B cell (primary cell): ENCODE data around the gene ANAPC2. TPM values are rescaled to one million over a fixed set of nuclear protein-coding genes. Genes with fewer than 3 reads are reported as not detected.

Experiments used
- ATAC-seq: fragments of 200-7000 bp; cut with Tn5 transposase; one replicate; pipeline ENCODE4 v1.10.0; 2021; ENCODE audit warnings: low read depth, mild to moderate bottlenecking, moderate number of reproducible peaks, moderate library complexity
- CTCF ChIA-PET: fragments of 350-600 bp; sonication (Branson Sonifier 250); formaldehyde crosslinking; loops from one replicate; lab custom pipeline; 2021; ENCODE audit warnings: antibody characterized with exemption, inconsistent platforms; lab: Charles Lee
- POLR2A ChIA-PET: fragments of 350-600 bp; sonication (Branson Sonifier 250); formaldehyde crosslinking; loops from one replicate; lab custom pipeline; 2021; ENCODE audit warnings: antibody characterized with exemption; lab: Charles Lee
- DNase-seq: peaks from one replicate; pipeline ENCODE4 v3.0.0; 2013
- H2AFZ ChIP-seq: 2 replicates; pipeline ENCODE4 v1.6.1; 2012; ENCODE audit warnings: mild to moderate bottlenecking, low read depth, low read length; ENCODE audit not compliant: insufficient read depth, poor library complexity, severe bottlenecking
- H3K27ac ChIP-seq, 2 donors: 1 replicate in 1 of 2; 2 replicates in 1 of 2; pipeline ENCODE4 v1.5.1; 2012 to 2013; ENCODE audit warnings: low read length in 2 of 2, mild to moderate bottlenecking in 2 of 2, moderate library complexity in 1 of 2
- H3K27me3 ChIP-seq, 4 experiments: fragments of 200-600 bp in 1 of 4; sonication (generic) in 1 of 4; replicated peaks in 1 of 4; 1 replicate in 2 of 4; 2 replicates in 2 of 4; pipeline versions ENCODE4 v1.6.1 to v1.7.0; 2013 to 2016; ENCODE audit warnings: low read length in 3 of 4, mild to moderate bottlenecking in 2 of 4, mixed read lengths in 1 of 4, moderate library complexity in 1 of 4; ENCODE audit not compliant: insufficient read depth in 4 of 4, control insufficient read depth in 3 of 4; ENCODE audit errors: control extremely low read depth in 1 of 4
- H3K36me3 ChIP-seq, 2 experiments: replicated peaks in 1 of 2; 1 replicate in 1 of 2; 2 replicates in 1 of 2; pipeline versions ENCODE4 v1.6.1 to v1.7.1; 2013; ENCODE audit warnings: low read length in 1 of 2; ENCODE audit not compliant: insufficient read depth in 2 of 2, control insufficient read depth in 1 of 2; ENCODE audit errors: control extremely low read depth in 1 of 2, extremely low read depth in 1 of 2
- H3K4me1 ChIP-seq, 2 donors: fragments of 200-600 bp in 1 of 2; sonication (generic) in 1 of 2; 1 replicate in 1 of 2; 2 replicates in 1 of 2; pipeline versions ENCODE4 v1.5.1 to v1.6.1; 2013 to 2017; ENCODE audit warnings: low read length in 2 of 2; ENCODE audit not compliant: control insufficient read depth in 2 of 2, insufficient read depth in 2 of 2
- H3K4me2 ChIP-seq: replicated peaks from 2 replicates; pipeline ENCODE3; 2012; ENCODE audit warnings: mild to moderate bottlenecking, low read depth, low read length; ENCODE audit not compliant: poor library complexity, severe bottlenecking
- H3K4me3 ChIP-seq, 5 experiments: fragments of 200-600 bp in 1 of 5; sonication (generic) in 1 of 5; 1 replicate in 3 of 5; 2 replicates in 2 of 5; pipeline versions ENCODE4 v1.5.1 to v1.7.0; 2011 to 2016; ENCODE audit warnings: low read length in 4 of 5, mild to moderate bottlenecking in 4 of 5, low read depth in 2 of 5, control low read depth in 1 of 5, moderate library complexity in 1 of 5; ENCODE audit not compliant: insufficient read depth in 1 of 5; ENCODE audit errors: control extremely low read depth in 1 of 5, extremely low read depth in 1 of 5
- H3K79me2 ChIP-seq: fragments of 200-600 bp; sonication (generic); one replicate; pipeline ENCODE4 v1.6.0; 2016; ENCODE audit warnings: low read length; ENCODE audit not compliant: control insufficient read depth, insufficient read depth
- H3K9ac ChIP-seq: fragments of 200-600 bp; sonication (generic); 2 replicates; pipeline ENCODE4 v1.6.1; 2017; ENCODE audit warnings: mild to moderate bottlenecking, low read length, moderate library complexity
- H3K9me3 ChIP-seq, 3 donors: one replicate each; pipeline versions ENCODE4 v1.6.1 to v1.7.1; 2013; ENCODE audit warnings: low read length in 2 of 3; ENCODE audit not compliant: control insufficient read depth in 2 of 3, insufficient read depth in 1 of 3; ENCODE audit errors: control extremely low read depth in 1 of 3
- H4K20me1 ChIP-seq: 2 replicates; pipeline ENCODE4 v1.6.0; 2012; ENCODE audit warnings: mild to moderate bottlenecking, low read length; ENCODE audit not compliant: insufficient read depth, control insufficient read depth, poor library complexity, severe bottlenecking
- H3K27ac Mint-ChIP-seq: one replicate; pipeline ENCODE4 v1.8.0; 2021; ENCODE audit warnings: mixed read lengths
- H3K27me3 Mint-ChIP-seq: one replicate; pipeline ENCODE4 v1.8.0; 2021; ENCODE audit warnings: mixed read lengths
- H3K4me1 Mint-ChIP-seq: one replicate; pipeline ENCODE4 v1.8.0; 2021; ENCODE audit warnings: mixed read lengths
- H3K4me3 Mint-ChIP-seq: one replicate; pipeline ENCODE4 v1.8.0; 2021; ENCODE audit warnings: mixed read lengths
- H3K9me3 Mint-ChIP-seq: one replicate; pipeline ENCODE4 v1.8.0; 2022; ENCODE audit warnings: mixed read lengths; ENCODE audit not compliant: insufficient read depth
- CTCF ChIP-seq: fragments of 200-600 bp; IDR thresholded peaks from one replicate; pipeline ENCODE4 v1.8.0; 2022; ENCODE audit warnings: antibody characterized with exemption, mild to moderate bottlenecking
- EZH2 ChIP-seq: IDR thresholded peaks from 2 replicates; pipeline ENCODE4 v1.6.1; 2012; ENCODE audit warnings: borderline replicate concordance, low read depth, mild to moderate bottlenecking, moderate library complexity, low read length; ENCODE audit not compliant: insufficient read depth, poor library complexity, severe bottlenecking
- WGBS: methylation state at CpG from one replicate; pipeline ENCODE4 v1.1.5; 2013; ENCODE audit warnings: missing lambda C conversion rate; ENCODE audit not compliant: insufficient coverage; 5-methylcytosine and 5-hydroxymethylcytosine counted together
- intact Hi-C: fragments of 100-400 bp; cut with micrococcal nuclease; formaldehyde crosslinking; loops from one replicate; pipeline ENCODE4 v1.10.0; 2022
- polyA plus RNA-seq: library from polyadenylated mRNA; depleted of rRNA; stranded (reverse); fragments of >200 nt; gene quantifications from 2 replicates; pipeline ENCODE4 v1.2.3, GENCODE V29; 2012
- total RNA-seq, 2 donors: library from RNA; stranded (reverse); fragments of 120-200 nt in 1 of 2; gene quantifications; 1 replicate in 1 of 2; 2 replicates in 1 of 2; pipeline versions ENCODE4 v1.2.3 to v1.2.4, GENCODE V29; 2013 to 2022

ANAPC2 gene
- total and polyA plus RNA-seq, 2 donors (not counting 1 experiment from before 2014, with no cell fraction given), result 121 to 127 TPM

GRCh38 chr9:137180491-137180890 lies 7.9 kb downstream of the ANAPC2 start:
- no peak for TF ChIP-seq CTCF
- intact Hi-C loops, result no loop called here
- Mint-ChIP-seq H3K4me1 (no peaks in the 10 kb centered on the region), H3K27ac (no peak overlapping the region), H3K4me3 (no peak overlapping the region), H3K27me3 (no peaks in the 10 kb centered on the region), H3K9me3 (no peaks in the 10 kb centered on the region)
- DNase-seq (no peak), ATAC-seq (no peak)
- no peak overlapping the region for H3K4me3 ChIP-seq
- CTCF ChIA-PET, result interaction anchor here (1.2 kb wide), 1 partner anchor 121 kb away, joined by 3 read pairs; the partner anchor contains the start of gene NRARP
- peaks cover 0 to 63% of the 10 kb centered on the region in 2 experiments for H3K36me3 ChIP-seq
- 94% methylated on average over 20 of the region's 20 CpGs for WGBS
- peaks cover 13% of the 10 kb centered on the region for H3K79me2 ChIP-seq
- H3K4me2 ChIP-seq, result no peak overlapping the region
- POLR2A ChIA-PET, result no interaction called here
- H2AFZ ChIP-seq, result no peak overlapping the region
- H3K9me3 ChIP-seq, result no peaks in the 10 kb centered on the region
- H3K27ac ChIP-seq, result no peak overlapping the region
- peaks cover 45% of the 10 kb centered on the region for H4K20me1 ChIP-seq
- H3K27me3 ChIP-seq, result no peaks in the 10 kb centered on the region
- H3K9ac ChIP-seq, result no peak overlapping the region
- H3K4me1 ChIP-seq, result no peaks in the 10 kb centered on the region

GRCh38 chr9:137179761-137180160 lies 8.6 kb downstream of the ANAPC2 start:
- no peak overlapping the region for H3K27ac Mint-ChIP-seq
- no peak for DNase-seq
- H3K27me3 Mint-ChIP-seq, result no peaks in the 10 kb centered on the region
- H3K4me3 ChIP-seq, result no peak overlapping the region
- POLR2A ChIA-PET, result no interaction called here
- no peaks in the 10 kb centered on the region for H3K9me3 Mint-ChIP-seq
- CTCF ChIA-PET, result interaction anchor here (1.4 kb wide), 1 partner anchor 9 kb away, joined by 3 read pairs; the partner anchor contains the start of genes ANAPC2 and SSNA1
- no peak overlapping the region for H3K4me3 Mint-ChIP-seq
- H3K4me1 ChIP-seq, result peaks cover 5 to 7% of the 10 kb centered on the region in 2 donors
- no peak overlapping the region for H2AFZ ChIP-seq
- no peak overlapping the region for H3K4me2 ChIP-seq
- ATAC-seq, result no peak
- TF ChIP-seq EZH2, result no peak
- no peak for TF ChIP-seq CTCF
- no peaks in the 10 kb centered on the region for H3K27me3 ChIP-seq
- peaks cover 6% of the 10 kb centered on the region for H3K79me2 ChIP-seq
- no peak overlapping the region for H3K9ac ChIP-seq
- H3K4me1 Mint-ChIP-seq, result no peaks in the 10 kb centered on the region
- WGBS, result 97% methylated on average over 17 of the region's 17 CpGs
- H3K9me3 ChIP-seq, result no peaks in the 10 kb centered on the region
- peaks cover 38% of the 10 kb centered on the region for H4K20me1 ChIP-seq
- no peak overlapping the region for H3K27ac ChIP-seq
- intact Hi-C loops, result no loop called here
- peaks cover 0 to 57% of the 10 kb centered on the region in 2 experiments for H3K36me3 ChIP-seq
